Astrocyte of the cerebellum (primary cell): Measurements from ENCODE around the gene HIVEP1.
"Not testable (repeated sequence)": the region's sequence is repeated elsewhere in the genome, so short reads cannot be mapped to it uniquely, and the experiment has no call there.

ENCODE experiments used
- DNase-seq: peaks from one replicate; pipeline ENCODE4 v3.0.0-alpha.2; 2011; ENCODE audit warnings: low read depth
- H3K4me3 ChIP-seq: 2 replicates; pipeline ENCODE4 v1.5.1; 2011; ENCODE audit warnings: mild to moderate bottlenecking, low read depth, low read length, moderate library complexity
- in situ Hi-C: cut with HindIII; loops from 2 replicates; pipeline ENCODE4 v1.10.0; 2017; ENCODE audit warnings: low sequenced_read_pairs
- TF ChIP-seq, protein P1 (sequence below): IDR thresholded peaks from 2 replicates; pipeline ENCODE4 v1.5.1; 2012; ENCODE audit warnings: low read length, low read depth, moderate library complexity, mild to moderate bottlenecking; ENCODE audit errors: missing control alignments

Gene HIVEP1

DNA sequence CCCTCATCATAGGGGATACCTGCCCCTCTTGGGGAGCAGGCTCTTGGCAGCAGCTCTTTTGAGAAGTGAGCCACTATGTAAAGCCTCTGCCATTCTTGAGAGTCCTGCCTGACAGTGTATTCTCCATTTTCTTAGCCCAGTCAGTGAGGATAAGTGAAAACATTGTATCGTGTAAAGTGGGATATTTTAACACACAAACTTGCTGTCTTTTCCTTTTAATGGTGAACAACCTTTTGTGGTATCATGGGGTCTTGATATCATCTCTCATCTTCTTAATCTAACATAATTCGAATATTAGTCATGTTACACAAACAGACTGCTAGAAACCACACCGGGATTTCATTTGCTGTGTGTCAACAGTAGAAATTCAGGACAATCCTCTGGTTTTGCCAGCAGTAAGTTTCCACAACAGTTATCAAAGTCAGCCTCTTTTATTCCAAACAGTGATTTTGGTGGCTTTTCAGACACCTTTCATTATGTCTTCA is 136.2 kb downstream of the HIVEP1 start:
- TF ChIP-seq, protein P1, sequence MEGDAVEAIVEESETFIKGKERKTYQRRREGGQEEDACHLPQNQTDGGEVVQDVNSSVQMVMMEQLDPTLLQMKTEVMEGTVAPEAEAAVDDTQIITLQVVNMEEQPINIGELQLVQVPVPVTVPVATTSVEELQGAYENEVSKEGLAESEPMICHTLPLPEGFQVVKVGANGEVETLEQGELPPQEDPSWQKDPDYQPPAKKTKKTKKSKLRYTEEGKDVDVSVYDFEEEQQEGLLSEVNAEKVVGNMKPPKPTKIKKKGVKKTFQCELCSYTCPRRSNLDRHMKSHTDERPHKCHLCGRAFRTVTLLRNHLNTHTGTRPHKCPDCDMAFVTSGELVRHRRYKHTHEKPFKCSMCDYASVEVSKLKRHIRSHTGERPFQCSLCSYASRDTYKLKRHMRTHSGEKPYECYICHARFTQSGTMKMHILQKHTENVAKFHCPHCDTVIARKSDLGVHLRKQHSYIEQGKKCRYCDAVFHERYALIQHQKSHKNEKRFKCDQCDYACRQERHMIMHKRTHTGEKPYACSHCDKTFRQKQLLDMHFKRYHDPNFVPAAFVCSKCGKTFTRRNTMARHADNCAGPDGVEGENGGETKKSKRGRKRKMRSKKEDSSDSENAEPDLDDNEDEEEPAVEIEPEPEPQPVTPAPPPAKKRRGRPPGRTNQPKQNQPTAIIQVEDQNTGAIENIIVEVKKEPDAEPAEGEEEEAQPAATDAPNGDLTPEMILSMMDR = no peak
- DNase-seq = peak; percentile 23
- in situ Hi-C loops = no loop called here
- H3K4me3 ChIP-seq = no peak overlapping the region

DNA sequence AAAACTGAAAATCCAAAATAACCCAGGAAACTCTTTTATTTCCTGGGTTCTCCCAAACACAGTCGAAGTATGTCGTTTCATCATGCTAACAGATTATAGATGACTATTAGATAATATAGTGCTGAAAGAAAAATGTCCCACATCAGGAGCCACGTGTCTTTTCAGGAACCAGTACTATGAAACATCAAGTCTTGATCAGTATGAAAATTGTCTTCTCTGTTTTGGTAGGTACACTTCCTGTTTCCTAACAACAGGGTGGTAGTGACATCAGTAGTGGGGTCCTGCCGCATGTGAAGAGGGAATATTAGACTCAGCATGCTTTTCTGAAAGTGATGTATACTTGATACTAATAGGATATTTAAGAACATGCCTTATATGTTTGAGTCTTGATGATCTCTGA is 136.7 kb downstream of the HIVEP1 start:
- TF ChIP-seq, protein P1 = no peak
- in situ Hi-C loops = no loop called here
- DNase-seq = no peak
- no peak overlapping the region for H3K4me3 ChIP-seq

DNA sequence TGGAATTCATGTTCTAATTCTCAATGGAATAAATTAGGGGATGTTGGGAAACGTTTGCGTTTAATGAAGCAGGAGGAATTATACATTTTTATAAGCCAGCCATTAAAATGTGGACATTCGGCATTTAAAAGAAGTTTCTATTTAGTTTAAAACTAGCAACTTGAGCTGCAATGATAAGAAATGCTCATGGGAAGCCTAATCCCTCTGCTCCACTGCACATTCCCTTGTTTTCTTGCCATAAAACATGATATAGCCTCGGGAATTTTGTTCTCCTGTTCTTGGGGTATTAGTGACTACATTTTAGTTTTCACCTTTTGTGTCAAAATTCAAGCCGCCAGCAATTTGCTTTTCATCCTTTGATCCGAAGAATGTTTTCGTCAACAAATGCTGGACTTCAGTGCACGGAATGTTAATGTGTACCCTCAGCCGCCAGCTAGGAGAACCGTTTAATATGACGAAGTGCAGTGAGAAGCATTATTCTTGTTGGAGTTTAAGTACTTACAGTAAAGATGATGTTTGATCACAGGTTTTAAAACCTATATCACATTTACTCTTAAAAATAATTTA is 137.9 kb downstream of the HIVEP1 start:
- DNase-seq = no peak
- no peak overlapping the region for H3K4me3 ChIP-seq
- TF ChIP-seq, protein P1 = no peak
- in situ Hi-C loops = no loop called here

DNA sequence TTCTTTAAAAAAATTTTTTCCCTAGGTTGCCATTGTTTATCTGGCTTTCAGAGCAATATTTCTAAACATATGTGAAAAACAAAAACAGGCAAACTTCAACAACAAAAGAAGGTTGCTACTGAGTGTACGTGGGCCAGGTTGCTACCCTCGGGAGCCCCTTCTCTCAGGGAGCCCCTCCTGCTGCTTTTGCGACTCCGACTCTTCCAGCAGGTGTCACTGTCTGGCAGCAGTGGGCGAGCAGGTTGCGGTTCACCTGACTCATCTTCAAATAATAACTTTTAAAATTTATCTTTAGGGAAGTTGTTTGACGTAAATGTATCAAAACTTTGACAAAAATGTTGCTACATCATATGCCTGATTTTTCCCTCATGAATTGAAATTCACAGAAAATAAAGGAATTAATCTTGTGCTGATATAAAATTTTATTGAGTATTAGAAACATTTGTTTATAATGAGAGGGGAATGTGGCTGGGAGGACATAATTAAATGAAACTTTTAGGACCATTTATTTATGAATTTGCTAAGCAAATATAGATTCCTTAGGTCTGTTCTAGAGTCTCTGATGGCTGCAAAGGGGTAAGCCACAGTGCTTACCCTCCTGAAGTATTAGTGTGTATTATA is 138.8 kb downstream of the HIVEP1 start:
- TF ChIP-seq, protein P1 = peak; percentile 60
- DNase-seq = no peak
- H3K4me3 ChIP-seq = no peak overlapping the region
- in situ Hi-C loops = no loop called here

DNA sequence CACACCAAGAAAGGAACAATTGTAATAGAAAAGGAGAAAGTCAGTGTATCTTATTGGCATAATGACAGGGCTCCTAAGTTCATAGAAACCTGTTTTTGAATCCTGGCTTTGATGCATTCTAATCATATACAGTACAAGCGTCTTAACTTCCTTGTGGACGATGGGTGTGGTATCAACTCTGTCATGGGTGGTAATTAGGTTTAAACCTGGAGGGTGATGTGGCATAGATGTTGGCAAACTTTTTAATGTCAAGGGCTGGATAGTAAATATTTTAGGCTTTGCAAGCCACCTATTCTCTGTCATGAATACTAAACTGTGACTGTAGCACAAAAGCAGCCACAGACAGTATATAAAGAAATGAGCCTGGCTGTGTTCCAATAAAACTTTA is 139.3 kb downstream of the HIVEP1 start:
- in situ Hi-C loops = no loop called here
- TF ChIP-seq, protein P1 = no peak

DNA sequence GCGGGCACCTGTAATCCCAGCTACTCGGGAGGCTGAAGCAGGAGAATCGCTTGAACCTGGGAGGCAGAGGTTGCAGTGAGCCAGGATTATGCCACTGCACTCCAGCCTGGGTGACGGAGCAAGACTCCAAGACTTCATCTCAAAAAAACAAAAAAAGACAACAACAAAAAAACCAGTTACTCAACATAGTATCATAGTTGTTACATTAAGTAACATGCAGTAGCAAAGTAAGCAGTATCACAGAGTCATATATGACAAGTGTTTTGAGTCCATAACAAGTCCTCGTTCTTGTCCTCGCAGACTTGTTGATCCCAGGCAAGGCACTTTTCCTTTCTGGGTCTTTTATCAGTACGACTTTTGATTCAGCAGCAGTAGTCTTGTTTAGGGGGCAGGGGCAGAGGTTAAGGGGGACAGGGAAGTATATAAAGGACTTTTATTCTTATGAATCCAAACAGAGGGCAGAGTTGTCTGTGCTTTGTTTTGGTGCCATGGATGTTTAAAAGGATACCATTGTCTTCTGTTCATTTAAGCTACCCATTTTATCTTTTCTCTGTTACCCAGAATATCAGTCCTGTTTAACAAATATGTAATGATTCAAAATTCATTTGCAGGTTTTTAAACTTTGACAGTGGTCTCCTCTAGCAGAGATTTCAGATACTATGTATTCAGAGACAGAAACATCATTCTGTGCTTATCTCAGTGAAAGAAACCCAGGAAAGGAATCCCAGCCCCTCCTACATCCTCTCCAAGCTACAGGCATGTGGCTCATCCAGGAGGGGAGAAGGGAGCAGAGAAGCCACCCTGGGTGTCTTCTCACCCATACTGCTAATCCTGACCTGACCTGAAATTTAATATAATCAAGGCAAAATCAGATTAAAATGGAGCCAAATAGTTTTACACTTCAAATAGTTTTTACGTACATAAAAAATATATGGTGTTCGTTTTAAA is 140.2 kb downstream of the HIVEP1 start:
- TF ChIP-seq, protein P1 = no peak
- H3K4me3 ChIP-seq = no peak overlapping the region
- no peak for DNase-seq
- in situ Hi-C loops = no loop called here

More for the DNA sequence above, 139.3 kb downstream of the HIVEP1 start:
- DNase-seq = no peak
- no peak overlapping the region for H3K4me3 ChIP-seq

DNA sequence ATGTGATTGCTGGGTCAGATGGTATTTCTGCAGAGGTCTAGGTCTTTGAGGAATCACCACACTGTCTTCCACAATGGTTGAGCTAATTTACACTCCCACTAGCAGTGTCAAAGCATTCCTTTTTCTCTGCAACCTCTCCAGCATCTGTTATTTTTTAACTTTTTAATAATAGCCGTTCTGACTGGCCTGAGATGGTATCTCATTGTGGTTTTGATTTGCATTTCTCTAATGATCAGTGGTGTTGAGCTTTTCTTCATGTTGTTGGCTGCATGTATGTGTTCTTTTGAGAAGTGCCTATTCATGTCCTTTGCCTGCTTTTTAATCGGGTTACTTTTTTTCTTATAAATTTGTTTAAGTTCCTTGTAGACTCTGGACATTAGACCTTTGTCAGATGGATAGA is 143.7 kb downstream of the HIVEP1 start:
- DNase-seq, H3K4me3 ChIP-seq, in situ Hi-C loops: not testable (repeated sequence)
